Fibroblast of pulmonary artery (primary cell): ENCODE results near the gene RGS14.
A peak's percentile ranks its signal among the peaks of the same experiment; 100 is the strongest.
"Not testable (repeated sequence)": the region's sequence is repeated elsewhere in the genome, so short reads cannot be mapped to it uniquely, and the experiment has no call there.

Experiments used
- DNase-seq: peaks from one replicate; pipeline ENCODE4 v3.0.0-alpha.2; 2010; ENCODE audit warnings: low read depth
- H3K4me3 ChIP-seq: replicated peaks from 2 replicates; pipeline ENCODE4 v1.5.1; 2011; ENCODE audit warnings: low read depth, mild to moderate bottlenecking, control low read depth, low read length, moderate library complexity
- TF ChIP-seq, protein P1 (sequence below): IDR thresholded peaks from 2 replicates; pipeline ENCODE4 v1.5.1; 2011; ENCODE audit warnings: mild to moderate bottlenecking, control low read depth, low read length, inconsistent platforms; ENCODE audit errors: missing control alignments

RGS14 gene

DNA sequence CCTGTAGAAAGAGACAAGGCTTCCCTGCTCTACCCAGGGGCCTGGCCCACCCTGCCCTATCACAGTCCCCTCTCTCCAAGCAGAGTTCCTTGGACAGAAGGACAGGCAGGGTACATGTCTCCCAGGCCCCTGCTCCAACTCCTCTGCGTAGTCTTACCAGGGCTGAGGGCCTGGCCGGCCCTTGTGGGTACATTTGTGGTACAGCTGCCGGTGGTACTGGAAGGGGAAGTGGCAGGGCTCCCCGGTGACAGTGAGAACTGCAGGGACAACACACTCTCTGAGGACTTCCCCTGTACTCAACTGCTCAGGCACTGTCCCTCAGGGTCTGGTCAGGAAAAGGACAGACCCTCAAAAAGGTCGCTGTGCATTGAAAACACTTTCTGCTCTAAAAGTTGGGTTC is 48.1 kb downstream of the RGS14 start:
- no peak for DNase-seq
- TF ChIP-seq, protein P1, sequence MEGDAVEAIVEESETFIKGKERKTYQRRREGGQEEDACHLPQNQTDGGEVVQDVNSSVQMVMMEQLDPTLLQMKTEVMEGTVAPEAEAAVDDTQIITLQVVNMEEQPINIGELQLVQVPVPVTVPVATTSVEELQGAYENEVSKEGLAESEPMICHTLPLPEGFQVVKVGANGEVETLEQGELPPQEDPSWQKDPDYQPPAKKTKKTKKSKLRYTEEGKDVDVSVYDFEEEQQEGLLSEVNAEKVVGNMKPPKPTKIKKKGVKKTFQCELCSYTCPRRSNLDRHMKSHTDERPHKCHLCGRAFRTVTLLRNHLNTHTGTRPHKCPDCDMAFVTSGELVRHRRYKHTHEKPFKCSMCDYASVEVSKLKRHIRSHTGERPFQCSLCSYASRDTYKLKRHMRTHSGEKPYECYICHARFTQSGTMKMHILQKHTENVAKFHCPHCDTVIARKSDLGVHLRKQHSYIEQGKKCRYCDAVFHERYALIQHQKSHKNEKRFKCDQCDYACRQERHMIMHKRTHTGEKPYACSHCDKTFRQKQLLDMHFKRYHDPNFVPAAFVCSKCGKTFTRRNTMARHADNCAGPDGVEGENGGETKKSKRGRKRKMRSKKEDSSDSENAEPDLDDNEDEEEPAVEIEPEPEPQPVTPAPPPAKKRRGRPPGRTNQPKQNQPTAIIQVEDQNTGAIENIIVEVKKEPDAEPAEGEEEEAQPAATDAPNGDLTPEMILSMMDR, result no peak
- H3K4me3 ChIP-seq, result no peak overlapping the region

DNA sequence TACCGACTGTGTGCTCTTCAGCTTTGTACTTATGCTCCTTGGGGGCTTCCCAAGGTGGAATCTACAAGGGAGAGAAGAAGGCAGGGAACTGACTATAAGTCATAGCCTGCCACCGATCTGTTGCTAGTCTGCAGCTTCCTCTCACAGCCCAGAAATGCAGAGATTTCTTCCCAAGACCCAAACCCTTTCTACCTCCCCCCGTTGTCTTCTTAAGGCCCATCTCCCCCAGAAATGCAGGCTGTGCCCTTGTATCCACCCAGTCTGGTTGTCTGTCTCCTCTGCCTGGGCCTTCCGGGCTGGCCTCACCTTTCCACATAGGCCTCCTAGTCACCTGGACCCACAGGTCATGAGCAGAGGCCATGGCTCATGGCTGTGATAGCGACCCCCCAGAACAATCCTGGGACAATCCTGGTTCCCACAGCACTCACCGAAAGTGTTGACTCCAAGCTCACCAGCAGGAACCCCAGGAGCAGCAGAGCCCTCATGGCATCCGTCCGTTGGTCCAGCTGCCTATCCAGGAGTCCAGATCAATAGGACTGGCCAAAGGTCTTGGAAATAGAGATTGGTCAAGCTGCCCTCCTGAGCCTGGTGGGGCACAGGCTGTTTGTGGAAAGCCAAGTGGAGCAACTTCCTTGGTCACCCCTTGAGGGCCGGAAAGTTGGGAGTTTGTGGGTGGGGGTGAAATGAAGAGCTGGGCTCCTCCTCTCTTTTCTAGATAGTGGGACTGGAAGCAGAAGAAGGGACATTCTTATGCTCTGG is 51.5 kb downstream of the RGS14 start, which contains the start of gene F12:
Gene F12 (minus strand): TSS at position 522 of the 759 bp plus-strand sequence. CDS start 37 bp downstream, at position 485.
- TF ChIP-seq, protein P1, result no peak
- H3K4me3 ChIP-seq, result no peak within 1 kb of the TSS

DNA sequence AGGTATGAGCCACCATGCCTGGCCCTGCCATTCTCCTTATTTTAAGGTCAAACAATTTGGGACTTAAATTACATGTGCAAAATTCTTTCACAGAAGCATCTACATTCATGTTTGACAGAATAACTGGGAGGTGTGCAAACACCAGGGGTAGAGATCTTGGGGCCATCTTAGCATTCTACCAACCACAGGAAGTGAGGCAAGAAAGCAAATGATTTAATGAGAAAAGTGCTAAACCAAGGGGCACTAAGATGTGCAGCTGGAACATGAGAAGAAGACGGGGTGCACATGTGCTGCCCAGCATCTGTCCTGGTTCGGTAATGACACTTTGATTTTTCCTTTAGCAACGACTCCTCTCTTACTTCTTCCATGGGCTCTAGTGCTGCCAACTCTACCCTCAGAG is 52.9 kb downstream of the RGS14 start:
- DNase-seq, result no peak
- H3K4me3 ChIP-seq, result no peak overlapping the region
- TF ChIP-seq, protein P1, result no peak

More for the DNA sequence above, 51.5 kb downstream of the RGS14 start, which contains the start of gene F12:
- no peak for DNase-seq

DNA sequence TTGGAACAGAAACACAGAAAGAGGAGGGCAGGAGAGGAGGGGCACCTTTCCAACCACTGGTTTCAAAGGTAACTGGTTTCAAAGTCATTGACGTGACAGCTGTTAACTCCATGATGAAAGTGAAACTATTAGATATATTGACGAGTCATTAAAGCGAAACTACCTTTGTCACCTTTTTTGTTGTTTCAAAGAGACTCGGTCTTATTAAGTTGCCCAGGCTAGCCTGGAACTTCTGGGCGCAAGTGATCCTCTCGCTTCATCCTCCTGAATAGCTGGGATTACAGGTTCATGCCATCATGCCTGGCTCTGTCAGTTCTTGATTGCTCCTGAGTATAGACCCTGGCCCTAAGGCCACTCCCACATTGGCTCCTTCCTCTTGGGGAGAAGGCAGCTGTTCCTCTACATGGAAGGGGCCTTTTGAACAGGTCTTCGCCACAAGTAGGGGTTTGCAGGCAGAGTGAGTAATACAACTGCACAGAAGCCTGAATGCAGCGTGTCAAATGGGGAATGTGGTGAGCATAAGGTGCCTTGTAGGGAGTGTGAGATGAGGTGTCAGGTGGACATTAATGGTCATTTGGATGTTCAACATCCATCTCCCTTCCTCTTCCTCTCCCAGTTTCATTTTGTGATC is 55.0 kb downstream of the RGS14 start:
- no peak overlapping the region for H3K4me3 ChIP-seq
- no peak for DNase-seq

DNA sequence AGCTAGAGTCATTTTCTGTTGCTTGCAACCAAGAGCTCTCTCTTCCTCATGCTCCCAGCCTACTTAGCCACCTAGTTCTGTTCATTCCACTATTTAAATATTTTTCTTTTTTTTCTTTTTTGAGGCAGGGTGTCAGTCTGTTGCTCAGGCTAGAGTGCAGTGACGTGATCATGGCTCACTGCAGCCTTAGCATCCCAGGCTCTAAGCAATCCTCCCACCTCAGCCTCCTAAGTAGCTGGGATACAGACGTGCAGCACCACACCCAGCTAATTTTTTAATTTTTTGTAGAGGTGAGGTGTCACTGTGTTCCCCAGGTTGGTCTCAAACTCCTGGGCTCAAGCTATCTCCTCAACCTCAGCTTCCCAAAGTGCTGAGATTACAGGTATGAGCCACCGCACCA is 56.8 kb downstream of the RGS14 start:
- DNase-seq, result no peak
- TF ChIP-seq, protein P1, result no peak
- no peak overlapping the region for H3K4me3 ChIP-seq

More for the DNA sequence above, 55.0 kb downstream of the RGS14 start:
- TF ChIP-seq, protein P1, result no peak

DNA sequence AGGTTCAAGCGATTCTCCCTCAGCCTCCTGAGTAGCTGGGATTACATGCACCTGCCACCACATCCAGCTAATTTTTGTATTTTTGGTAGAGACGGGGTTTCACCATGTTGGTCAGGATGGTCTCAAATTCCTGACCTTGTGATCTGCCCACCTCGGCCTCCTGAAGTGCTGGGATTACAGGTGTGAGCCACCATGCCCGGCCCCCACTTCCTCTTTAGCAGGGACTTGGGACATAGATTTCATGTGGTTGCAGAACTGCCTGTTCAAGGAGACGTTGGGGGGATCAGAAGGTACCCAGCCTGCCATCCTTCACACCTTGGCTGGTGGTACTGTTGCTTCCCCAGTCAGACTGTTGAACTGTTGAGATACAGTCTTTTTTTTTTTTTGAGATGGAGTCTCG is 59.4 kb downstream of the RGS14 start:
- not testable (repeated sequence) for DNase-seq, H3K4me3 ChIP-seq

DNA sequence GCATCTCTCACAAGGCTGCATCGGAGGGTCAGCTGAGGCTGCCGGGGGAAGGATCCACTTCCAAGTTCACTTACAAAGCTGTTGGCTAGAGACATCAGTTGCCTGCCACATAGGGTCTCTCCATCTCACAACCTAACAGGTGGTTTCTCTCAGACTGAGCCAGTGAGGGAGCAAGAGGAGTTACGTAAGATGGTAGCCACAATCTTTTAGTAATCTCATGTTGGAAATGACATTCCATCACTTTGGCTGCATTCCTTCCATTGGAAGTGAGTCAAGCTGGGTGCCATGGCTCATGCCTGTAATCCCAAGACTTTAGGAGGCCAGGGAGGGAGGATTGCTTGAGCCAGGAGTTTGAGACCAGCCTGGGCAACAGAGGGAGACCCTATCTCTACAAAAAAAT is 61.3 kb downstream of the RGS14 start:
- DNase-seq, result peak; percentile 85
- TF ChIP-seq, protein P1, result no peak
- no peak overlapping the region for H3K4me3 ChIP-seq

DNA sequence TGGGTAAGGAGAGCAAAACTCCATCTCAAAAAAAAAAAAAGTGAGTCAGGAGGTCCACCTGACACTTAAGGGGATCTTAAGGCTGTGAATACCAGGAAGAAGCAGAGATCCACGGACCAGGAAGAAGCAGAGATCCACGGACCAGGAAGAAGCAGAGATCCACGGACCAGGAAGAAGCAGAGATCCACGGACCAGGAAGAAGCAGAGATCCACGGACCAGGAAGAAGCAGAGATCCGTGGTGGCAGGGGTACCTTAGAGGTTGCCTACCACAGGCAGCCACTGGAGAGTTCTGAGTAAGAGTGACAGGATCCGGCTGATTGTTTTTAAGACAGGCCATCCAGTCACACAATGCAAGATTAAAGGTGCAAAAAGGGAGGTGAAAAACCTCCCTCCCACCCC is 62.7 kb downstream of the RGS14 start:
- DNase-seq, H3K4me3 ChIP-seq: not testable (repeated sequence)
